MG63 (cell line): Measurements from ENCODE around the gene PAM16. TPM values are rescaled to one million over a fixed set of nuclear protein-coding genes. Genes with fewer than 3 reads are reported as not detected.

Source experiments
- DNase-seq: peaks from one replicate; pipeline ENCODE4 v3.0.0-alpha.2; 2020
- H3K27me3 ChIP-seq: fragments of 250-450 bp; sonication (Bioruptor Pico); 2 replicates; pipeline ENCODE4 v1.5.1; 2020; ENCODE audit warnings: mild to moderate bottlenecking, moderate library complexity
- H3K36me3 ChIP-seq: fragments of 250-450 bp; sonication (Bioruptor Pico); 2 replicates; pipeline ENCODE4 v1.5.1; 2020; ENCODE audit warnings: mild to moderate bottlenecking, moderate library complexity
- H3K4me3 ChIP-seq: fragments of 250-450 bp; sonication (Bioruptor Pico); 2 replicates; pipeline ENCODE4 v1.5.1; 2020; ENCODE audit warnings: mild to moderate bottlenecking, moderate library complexity
- H3K9me3 ChIP-seq: fragments of 250-450 bp; sonication (Bioruptor Pico); 2 replicates; pipeline ENCODE4 v1.5.1; 2020; ENCODE audit warnings: mild to moderate bottlenecking, moderate library complexity
- total RNA-seq: library from RNA; depleted of rRNA; stranded (reverse); fragments of >200 nt; shearing (Covaris generic); gene quantifications from 2 replicates; pipeline ENCODE4 v1.2.3, GENCODE V29; 2014; ENCODE audit warnings: low replicate concordance

PAM16 gene
- total RNA-seq, 1 experiment from 2014 or later = 84.1 TPM

DNA sequence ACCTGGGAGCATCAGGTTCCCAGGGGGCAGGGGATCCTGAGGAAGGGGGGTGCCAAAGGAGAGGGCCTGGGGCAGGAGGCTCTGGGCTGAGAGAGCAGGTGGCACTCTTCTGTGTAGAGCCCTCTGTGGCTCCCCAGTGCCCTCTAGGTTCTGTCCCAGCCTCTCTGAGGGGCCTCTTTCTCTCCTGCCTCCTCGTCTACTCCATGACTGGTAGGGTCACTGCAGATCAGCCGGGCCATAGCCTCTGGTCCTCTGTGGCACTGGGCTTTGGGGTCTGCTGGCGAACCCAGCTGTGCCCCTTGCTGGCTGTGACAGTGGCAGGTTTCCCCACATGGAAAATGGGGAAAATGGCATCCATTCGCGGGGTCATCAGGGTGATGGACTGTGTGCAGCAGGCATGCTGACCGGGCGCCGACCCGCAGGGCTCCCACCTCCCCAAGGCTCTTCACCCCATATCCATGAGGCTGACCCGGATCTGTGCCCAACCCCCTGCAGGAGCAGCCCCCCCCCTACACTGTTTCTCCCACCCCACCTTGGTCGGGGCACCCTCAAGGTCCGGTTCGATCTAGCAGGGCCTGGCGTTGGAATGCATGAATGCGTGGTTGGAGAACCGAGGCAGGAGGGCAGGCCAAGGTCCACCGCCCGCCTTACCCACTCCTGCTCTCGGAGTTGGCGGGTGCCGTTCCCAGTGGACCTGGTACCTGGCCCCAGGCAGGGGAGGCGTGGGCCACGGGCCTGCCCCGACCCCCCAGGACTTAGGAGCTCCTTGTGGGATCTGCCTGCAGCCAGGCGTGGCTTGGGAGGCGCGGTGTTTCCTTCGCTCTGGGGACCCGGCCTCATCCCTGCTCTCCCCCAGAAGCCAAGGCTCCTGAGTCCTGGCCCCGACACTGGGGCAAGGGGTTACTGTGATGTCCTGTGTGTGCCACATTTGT, 28.7 kb downstream of the PAM16 start:
- H3K27me3 ChIP-seq = no peaks in the 10 kb centered on the region
- H3K9me3 ChIP-seq = no peaks in the 10 kb centered on the region
- no peak overlapping the region for H3K4me3 ChIP-seq
- DNase-seq = no peak
- H3K36me3 ChIP-seq = peaks cover 17% of the 10 kb centered on the region

DNA sequence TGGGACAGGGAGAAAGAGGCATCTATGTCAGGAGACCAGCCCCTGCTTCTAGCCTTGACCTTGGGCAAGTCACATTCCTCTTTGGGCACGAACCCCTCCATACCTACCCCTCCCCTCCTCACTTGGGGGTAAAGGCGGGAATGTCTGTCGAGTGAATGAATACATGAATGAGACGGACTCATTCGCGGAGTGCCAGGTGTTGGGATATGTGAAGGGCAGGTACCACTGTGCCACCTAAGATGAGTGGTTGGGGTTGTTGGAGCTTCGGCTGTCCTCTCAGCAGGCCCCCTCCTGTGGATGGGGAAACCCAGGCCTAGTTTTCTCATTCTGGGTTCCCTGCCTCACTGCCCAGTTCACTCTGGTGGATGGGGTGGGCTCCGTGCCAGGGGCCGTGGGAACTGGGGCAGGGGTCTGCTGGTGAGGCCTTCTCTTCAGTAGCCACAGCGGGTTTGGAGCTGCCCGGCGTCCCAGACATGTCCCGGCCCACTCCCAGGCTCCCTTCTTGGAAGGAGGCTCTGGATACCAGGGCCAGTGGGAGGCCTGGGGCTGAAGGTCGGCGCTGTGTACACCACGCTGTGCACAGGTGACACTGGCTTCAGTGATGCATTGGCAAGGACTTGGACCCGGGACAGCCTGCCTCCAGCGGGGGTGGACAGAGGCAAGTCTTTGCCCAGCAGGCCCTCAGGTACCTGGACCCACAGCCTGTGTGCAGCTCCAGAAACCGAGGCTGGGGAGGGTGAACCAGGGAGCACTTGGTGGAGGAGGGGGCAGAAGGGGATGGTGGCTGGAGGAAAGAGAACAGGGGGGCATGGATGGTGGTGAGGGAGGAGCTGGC, 29.6 kb downstream of the PAM16 start:
- Histone ChIP-seq H3K4me3 (no peak overlapping the region), H3K36me3 (peaks cover 13% of the 10 kb centered on the region), H3K27me3 (no peaks in the 10 kb centered on the region), H3K9me3 (no peaks in the 10 kb centered on the region)
- no peak for DNase-seq

- Histone ChIP-seq H3K9me3 (no peaks in the 10 kb centered on the region), H3K4me3 (no peak overlapping the region), H3K27me3 (no peaks in the 10 kb centered on the region), H3K36me3 (peaks cover 13% of the 10 kb centered on the region)
- no peak for DNase-seq
Measured at GRCh38 chr16:4320571-4321137, 30.5 kb downstream of the PAM16 start.

GRCh38 chr16:4319454-4320421, 31.4 kb downstream of the PAM16 start:
- peaks cover 8% of the 10 kb centered on the region for H3K36me3 ChIP-seq
- no peaks in the 10 kb centered on the region for H3K27me3 ChIP-seq
- no peaks in the 10 kb centered on the region for H3K9me3 ChIP-seq
- no peak for DNase-seq
- no peak overlapping the region for H3K4me3 ChIP-seq

- Histone ChIP-seq H3K4me3 (no peak overlapping the region), H3K36me3 (peaks cover 8% of the 10 kb centered on the region), H3K27me3 (no peaks in the 10 kb centered on the region), H3K9me3 (no peaks in the 10 kb centered on the region)
- no peak for DNase-seq
Measured at GRCh38 chr16:4318967-4319366, 32.2 kb downstream of the PAM16 start.

DNA sequence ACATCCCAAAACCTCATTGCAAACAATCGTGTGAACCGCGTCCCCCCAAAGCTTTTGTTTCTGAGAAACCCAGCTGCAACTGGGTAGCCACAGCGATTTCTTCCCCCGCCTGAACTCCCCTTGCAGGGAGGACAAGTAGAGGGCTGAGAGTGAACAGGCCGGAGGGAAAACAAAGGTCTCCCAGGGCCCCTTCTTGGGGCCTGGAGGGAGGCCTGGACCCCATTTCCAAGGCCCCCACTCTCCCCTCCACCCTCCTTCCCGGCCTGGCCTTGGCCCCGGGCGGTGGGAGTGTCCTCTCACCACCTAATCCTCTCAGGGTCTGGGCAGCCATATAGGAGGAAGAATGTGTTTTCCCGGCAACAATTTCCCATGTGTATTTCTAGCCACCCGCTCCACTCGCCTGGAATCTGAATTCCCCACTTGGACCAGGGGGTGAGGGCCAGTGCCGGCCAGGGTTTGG, 32.6 kb downstream of the PAM16 start:
- H3K27me3 ChIP-seq = no peaks in the 10 kb centered on the region
- peak overlapping the region; percentile 75 for H3K4me3 ChIP-seq
- no peak for DNase-seq
- H3K36me3 ChIP-seq = peaks cover 8% of the 10 kb centered on the region
- H3K9me3 ChIP-seq = no peaks in the 10 kb centered on the region

- DNase-seq = peak; percentile 93
- no peaks in the 10 kb centered on the region for H3K27me3 ChIP-seq
- no peaks in the 10 kb centered on the region for H3K9me3 ChIP-seq
- peaks cover 8% of the 10 kb centered on the region for H3K36me3 ChIP-seq
- H3K4me3 ChIP-seq = peak overlapping the region; percentile 75
Measured at GRCh38 chr16:4317532-4318450, 33.3 kb downstream of the PAM16 start.

DNA sequence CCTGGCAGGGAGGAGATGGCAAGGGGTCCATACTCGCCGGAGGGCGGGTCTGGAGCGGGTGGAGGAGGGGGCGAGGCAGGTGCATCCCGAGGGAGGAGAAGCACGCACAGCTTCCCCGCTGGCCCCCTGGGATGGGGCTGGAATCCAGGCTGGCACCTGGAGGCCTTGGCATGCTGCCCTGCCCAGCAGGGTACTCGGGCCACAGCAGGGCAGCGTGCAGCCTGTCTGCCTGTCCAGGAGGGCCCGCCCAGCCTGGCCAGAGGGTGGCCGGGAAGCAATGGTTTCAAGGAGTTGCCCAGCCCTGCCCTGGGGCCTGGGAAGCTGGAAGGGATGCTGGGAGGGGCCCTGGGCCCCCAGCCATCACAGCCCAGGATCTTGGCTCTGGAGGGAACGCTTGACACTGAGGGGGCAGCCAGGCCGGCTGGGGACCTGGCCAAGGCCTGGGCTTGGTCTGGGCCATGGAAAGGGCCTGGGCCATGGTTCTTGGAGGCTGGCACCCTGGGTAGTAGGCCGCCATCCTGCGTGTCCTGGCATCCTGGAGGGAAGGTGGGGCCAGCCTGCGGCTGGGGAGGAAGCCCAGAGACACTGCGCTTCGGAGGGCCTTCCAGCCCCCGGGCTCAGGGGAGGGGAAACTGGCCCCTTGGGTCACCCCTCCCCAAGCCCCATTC, 34.1 kb downstream of the PAM16 start:
- peak; percentile 99 for DNase-seq
- H3K9me3 ChIP-seq = no peaks in the 10 kb centered on the region
- no peaks in the 10 kb centered on the region for H3K27me3 ChIP-seq
- H3K36me3 ChIP-seq = peaks cover 8% of the 10 kb centered on the region
- peak overlapping the region; percentile 75 for H3K4me3 ChIP-seq

- Histone ChIP-seq H3K4me3 (peak overlapping the region; percentile 75), H3K36me3 (peaks cover 8% of the 10 kb centered on the region), H3K9me3 (no peaks in the 10 kb centered on the region), H3K27me3 (no peaks in the 10 kb centered on the region)
- DNase-seq = peak; percentile 50
Measured at GRCh38 chr16:4316108-4316863, 34.8 kb downstream of the PAM16 start.

DNA sequence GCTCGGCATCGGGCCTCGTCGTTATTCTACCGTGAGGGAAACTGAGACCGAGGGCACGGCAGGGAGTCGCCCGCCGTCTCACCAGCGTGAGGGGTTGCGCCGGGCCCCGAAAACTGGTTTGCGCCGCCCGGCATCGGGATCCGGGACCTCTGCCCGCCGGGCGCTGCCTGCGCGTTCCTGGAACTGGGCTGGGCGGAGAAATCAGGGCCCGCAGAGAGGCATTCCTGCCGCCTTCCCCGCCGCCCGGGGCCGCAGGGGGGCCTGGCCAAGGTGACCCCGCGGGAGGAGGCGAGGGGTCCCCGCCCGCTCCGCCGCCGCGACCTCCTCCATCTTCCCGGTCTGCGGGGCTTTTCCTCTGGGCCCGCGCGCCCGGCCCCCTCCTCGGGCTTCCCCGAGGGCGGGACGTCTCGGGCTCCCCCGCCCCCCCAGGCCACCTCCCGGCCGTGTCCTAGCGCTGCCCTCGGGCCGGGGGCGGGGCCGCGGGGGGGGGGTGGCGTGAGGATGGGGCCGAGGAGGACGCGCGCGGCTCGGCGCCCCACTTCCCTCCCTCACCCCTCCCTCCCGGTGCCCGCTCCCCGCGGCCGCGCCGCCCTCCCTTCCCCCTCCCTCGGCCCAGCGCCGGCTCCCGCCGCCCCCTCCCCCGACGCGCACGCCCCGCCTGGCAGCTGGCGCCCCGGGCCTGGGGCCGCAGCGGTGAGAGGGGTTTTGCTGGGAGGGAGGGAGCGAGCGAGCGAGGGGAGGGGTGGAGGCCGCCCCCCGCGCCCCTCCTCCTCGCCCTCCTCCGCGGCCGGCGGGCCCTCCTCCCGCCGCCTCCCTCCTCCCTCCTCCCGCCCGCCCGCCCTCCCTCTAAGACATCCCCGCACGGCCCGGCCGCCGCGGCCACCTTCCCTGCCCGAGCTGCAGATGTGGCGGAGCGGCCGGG, 35.7 kb downstream of the PAM16 start, which contains the start of gene GLIS2:
TSS of gene GLIS2 (plus strand) at position 882 of the 922 bp plus-strand sequence. CDS start 16,214 bp downstream, outside the sequence.
- peak; percentile 87 for DNase-seq
- no peaks in the 10 kb centered on the region for H3K27me3 ChIP-seq
- H3K36me3 ChIP-seq = peaks cover 5% of the 10 kb centered on the region; the same call in 1 of the 2 replicates
- peak within 1 kb of the TSS; percentile 75 for H3K4me3 ChIP-seq
- H3K9me3 ChIP-seq = no peaks in the 10 kb centered on the region

DNA sequence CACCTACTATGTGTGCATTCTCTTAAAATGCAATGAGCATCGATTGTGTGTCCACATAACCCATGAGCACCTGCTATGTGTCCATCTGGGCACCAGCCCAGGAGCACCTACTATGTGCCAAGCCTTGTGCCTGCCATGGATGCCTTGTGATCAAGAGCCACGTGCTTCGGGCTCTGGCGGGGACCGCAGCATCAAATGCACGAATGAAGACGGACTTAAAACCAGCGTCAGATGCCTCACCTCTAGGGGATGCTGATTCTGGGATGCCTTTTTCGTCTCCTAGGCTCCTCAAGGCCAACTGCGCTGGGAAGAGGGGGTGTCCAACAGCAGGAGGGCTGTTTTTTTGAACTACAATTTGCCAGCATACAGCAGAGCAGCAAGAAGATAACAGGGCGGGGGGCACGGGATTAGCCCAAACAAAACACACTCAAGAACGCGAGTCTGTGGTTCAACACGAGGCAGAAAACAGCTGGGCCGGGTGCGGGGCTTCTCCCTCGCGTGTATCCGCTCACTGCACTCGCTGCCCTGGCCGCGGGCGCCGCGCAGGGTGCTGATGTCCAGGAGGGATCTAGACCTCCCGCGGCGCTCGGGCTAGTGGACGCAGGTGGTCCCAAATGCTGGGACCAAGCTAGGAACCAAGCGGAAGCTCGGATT, 36.5 kb downstream of the PAM16 start:
- Histone ChIP-seq H3K4me3 (peak overlapping the region; percentile 56), H3K27me3 (no peaks in the 10 kb centered on the region), H3K36me3 (no peaks in the 10 kb centered on the region; the same call in 1 of the 2 replicates), H3K9me3 (no peaks in the 10 kb centered on the region)
- DNase-seq = no peak
